OCI-M2 (cell line): ENCODE data around the gene KLHL12.

Source experiments
- DNase-seq: peaks from one replicate; lab custom pipeline; 2025; ENCODE audit not compliant: unreplicated experiment; lab: John Stamatoyannopoulos, UW

Gene KLHL12

DNA sequence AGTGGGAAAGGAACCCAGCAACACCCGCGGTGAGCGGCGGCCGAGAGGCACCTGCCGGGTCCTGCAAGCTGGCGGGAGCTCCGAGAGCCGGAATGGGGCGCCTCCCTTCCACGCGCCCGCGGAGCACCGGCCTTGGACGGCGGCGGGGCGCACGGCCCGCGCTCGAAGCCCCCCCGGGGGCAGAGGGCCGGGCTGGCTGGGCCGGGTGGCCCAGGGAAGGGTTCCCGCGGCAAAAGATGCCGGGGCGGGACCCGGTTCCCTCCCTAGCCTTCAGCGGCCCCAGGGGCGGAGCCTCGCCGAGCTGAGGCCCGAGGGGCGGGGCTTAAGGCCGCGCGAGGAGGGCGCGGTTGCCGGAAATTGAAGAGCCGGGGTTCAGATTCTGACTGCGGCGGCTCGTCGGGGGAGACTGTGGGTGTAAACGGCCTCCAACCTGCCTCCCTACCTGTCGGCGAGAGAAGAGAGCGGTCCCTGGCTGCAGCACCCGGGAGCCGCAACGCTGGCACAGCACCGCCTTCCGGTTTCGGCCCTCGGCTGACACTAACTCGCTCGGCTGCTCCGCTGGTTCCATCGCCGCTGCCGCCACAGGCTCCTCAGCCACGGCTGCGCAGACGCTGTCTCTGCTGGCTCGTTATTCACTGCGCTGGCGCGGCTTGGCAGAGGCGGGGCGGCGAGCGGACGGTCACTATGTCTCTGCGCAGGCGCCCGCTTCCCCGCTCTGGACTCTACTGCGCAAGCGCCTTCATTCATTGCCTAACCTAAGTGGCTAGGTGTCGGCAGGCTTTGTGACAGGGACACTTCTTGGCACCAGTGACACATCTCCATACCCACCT lies 38.3 kb downstream of the KLHL12 start, which contains the start of gene RABIF:
TSS of gene RABIF (minus strand) at position 619 of the 830 bp plus-strand sequence. CDS start at position 568, 51 bp downstream.
- DNase-seq, result peak; percentile 83

GRCh38 chr1:202888221-202888530 lies 38.9 kb downstream of the KLHL12 start:
- no peak for DNase-seq

- no peak for DNase-seq
Observed at GRCh38 chr1:202880961-202881460, 46.0 kb downstream of the KLHL12 start.

DNA sequence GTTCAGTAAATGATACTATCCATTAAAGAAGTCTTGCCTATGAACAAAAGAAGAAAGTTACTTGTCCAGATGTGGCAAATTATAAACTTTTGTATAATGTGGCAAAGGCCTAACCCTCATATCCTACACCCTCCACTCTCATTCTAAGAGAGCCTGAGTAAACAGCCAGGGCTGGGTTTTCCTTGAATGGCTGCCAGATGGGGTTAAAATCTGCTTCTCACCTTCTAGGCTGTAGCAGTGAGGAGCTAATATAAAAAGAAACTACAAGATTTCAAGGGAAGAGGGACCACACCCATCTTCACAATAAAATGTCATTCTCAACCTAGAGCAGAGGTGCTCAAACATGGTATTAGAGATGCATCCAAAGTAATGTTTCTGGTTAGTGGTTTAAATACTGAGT lies 47.0 kb downstream of the KLHL12 start:
- DNase-seq, result no peak

GRCh38 chr1:202879128-202879527 lies 47.9 kb downstream of the KLHL12 start:
- no peak for DNase-seq

GRCh38 chr1:202873026-202873425 lies 54.0 kb downstream of the KLHL12 start:
- DNase-seq, result no peak

GRCh38 chr1:202871367-202871766 lies 55.7 kb downstream of the KLHL12 start:
- DNase-seq, result no peak

GRCh38 chr1:202862679-202863560 lies 64.1 kb downstream of the KLHL12 start:
- no peak for DNase-seq

- DNase-seq, result peak; percentile 15
Observed at GRCh38 chr1:202861420-202862132, 65.5 kb downstream of the KLHL12 start.

- no peak for DNase-seq
Observed at GRCh38 chr1:202860744-202861419, 66.2 kb downstream of the KLHL12 start.

- no peak for DNase-seq
Observed at GRCh38 chr1:202858789-202859414, 68.1 kb downstream of the KLHL12 start.

- no peak for DNase-seq
Observed at GRCh38 chr1:202858331-202858730, 68.7 kb downstream of the KLHL12 start.

DNA sequence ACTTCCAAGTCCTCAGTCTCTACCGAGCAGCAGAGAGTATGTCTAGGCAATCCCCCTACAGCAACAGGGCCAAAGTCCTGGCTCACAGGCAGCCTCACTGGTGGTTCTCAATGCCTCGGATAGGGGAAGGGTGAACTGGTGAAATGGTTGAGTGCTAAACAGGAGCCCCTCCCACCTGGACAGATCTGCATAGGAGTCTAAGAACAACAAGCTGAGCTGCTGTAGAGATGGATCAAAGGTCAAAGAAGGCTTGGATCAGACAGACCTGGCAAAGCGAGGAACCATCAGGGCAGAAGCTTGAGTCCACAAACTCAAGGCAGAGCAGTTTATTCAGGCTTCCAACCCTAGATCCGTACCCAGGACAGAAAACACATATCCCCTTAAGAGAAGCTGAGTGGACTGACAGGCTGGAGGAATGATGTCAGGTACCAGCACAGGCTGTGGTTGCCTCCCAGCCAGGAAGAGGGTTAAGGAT lies 69.9 kb downstream of the KLHL12 start:
- no peak for DNase-seq

- no peak for DNase-seq
Observed at GRCh38 chr1:202856014-202856413, 71.0 kb downstream of the KLHL12 start.

GRCh38 chr1:202854787-202855186 lies 72.2 kb downstream of the KLHL12 start:
- DNase-seq, result no peak

GRCh38 chr1:202852163-202852904 lies 74.7 kb downstream of the KLHL12 start:
- no peak for DNase-seq

- no peak for DNase-seq
Observed at GRCh38 chr1:202850593-202851362, 76.3 kb downstream of the KLHL12 start.

GRCh38 chr1:202848191-202848542 lies 78.9 kb downstream of the KLHL12 start:
- DNase-seq, result no peak

- no peak for DNase-seq
Observed at GRCh38 chr1:202844935-202845334, 82.1 kb downstream of the KLHL12 start.
